CD1c-positive myeloid dendritic cell (primary cell): ENCODE data around the gene CALHM5.

Experiments used
- DNase-seq: peaks from one replicate; pipeline ENCODE4 v3.0.0-alpha.2; 2016; ENCODE audit errors: extremely low spot score

Gene CALHM5

GRCh38 chr6:116508527-116508926 is 2.9 kb upstream of the CALHM5 start:
- no peak for DNase-seq

DNA sequence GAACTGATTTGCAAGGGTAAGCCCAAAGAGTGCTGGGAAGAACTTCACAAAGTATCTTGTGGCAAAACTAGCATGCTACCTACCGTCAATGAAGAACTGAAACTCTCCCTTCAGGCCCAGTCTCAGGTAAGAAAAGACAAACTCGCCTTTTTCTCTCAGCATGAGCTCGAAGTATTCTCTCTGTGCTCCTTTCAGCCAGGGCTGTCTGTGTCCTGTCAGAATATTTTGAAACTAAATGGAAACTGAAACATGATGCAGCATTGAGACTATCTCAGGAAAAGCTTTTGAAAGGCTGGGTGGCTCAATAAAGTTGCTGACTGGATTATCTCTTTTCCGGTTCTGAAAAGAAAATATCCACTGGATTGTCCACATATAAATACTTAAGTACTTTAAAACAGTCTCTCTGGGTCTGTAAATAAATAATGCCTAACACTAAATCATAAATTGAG is 696 bp downstream of the CALHM5 start:
- DNase-seq = no peak

- no peak for DNase-seq
These were observed 1.3 kb downstream of the CALHM5 start for GRCh38 chr6:116512734-116513133.

DNA sequence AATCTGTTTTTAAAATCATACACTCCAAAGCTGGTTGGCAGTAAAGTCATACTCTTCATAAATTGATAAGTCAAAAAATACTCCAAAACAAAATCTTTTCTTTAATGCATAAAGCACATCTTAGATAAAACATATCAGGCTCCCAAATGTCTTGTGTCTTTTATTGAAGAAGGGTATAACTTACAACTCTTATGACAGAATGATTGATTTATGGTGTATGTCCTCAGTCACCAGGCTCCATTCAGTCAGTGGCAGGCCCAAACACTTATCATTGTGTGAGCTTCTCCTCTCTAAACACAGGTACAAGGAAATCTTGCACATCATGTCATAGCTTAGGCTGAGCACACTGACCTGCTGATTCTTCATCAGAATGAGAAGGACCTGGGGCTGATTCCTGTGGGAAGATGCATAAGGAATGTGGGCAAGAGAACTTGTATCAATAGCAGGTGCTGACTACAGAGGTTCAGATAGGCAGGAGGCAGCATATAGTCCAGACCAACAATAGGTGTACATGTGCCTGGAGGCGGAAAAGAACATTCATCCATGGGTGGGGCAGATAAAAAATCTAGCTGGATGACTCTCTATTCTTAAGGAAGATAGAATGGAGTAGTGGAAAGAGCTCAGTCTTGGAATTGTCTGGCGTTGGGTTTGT is 1.9 kb downstream of the CALHM5 start:
- no peak for DNase-seq

- DNase-seq = peak; percentile 33
These were observed 2.7 kb downstream of the CALHM5 start for GRCh38 chr6:116514111-116514510.

GRCh38 chr6:116515141-116515540 is 3.7 kb downstream of the CALHM5 start:
- no peak for DNase-seq

- no peak for DNase-seq
These were observed 7.4 kb downstream of the CALHM5 start for GRCh38 chr6:116518621-116519368.

- DNase-seq = no peak
These were observed 11.5 kb downstream of the CALHM5 start for GRCh38 chr6:116522896-116523295.

- DNase-seq = no peak
These were observed 12.8 kb downstream of the CALHM5 start for GRCh38 chr6:116524236-116524635.

DNA sequence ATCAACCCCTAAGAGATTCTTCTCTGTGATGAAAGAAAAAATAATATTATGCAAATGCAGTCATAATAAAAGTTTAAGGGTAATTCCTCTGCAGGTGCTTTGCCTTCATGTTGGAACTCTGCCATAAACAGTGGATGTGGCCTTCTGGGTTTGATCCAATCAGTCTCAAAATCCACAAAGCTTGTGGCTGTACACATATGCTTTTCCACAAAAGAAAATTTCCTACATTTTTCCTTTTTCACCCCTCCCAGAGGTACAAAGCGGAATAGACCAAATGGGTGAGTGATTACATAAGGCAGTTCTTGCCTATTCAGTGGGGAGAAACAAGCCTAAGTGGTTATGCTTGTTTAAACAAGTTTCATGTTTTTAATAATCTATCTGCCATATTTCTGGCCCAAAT is 16.7 kb downstream of the CALHM5 start:
- no peak for DNase-seq

- DNase-seq = no peak
These were observed 17.3 kb downstream of the CALHM5 start for GRCh38 chr6:116528780-116529179.

DNA sequence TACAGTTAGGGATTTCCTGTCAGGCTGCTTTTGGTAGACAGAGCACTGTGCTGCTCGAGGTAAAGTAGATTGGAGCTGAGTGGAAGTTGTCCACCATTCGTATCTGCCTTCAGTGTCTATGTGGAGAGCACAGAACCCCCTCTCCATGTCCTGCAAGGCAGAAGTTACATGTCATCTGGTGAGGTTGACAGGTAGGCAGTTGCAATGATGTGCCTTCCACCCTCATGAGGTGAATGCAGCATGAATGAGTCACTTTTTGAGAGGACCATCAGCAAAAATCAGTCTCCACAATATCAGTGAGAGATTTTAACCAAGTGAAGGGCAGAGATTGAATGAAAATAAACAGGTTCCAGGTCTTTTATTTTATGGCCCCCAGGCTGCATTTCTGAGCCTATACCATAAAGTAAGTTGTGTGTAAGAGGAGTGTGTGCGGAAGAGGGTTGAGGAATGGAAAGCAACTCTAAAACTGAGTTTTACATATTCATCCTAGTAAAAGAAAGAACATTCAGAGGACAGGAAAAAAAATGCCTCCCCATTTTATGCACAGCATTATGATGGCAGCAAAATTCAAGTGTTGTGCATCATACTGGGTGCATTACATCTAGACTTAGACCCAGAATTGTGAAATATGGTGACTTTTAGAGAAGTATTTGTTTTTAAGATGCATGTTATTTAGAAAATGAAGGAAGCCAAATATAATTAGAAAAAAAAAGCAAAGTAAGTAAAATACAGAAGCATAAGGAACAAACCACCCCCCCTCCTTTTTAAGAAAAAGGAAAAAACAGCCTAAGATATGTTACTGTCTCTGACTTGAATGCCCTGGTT is 18.2 kb downstream of the CALHM5 start:
- peak; percentile 8 for DNase-seq

DNA sequence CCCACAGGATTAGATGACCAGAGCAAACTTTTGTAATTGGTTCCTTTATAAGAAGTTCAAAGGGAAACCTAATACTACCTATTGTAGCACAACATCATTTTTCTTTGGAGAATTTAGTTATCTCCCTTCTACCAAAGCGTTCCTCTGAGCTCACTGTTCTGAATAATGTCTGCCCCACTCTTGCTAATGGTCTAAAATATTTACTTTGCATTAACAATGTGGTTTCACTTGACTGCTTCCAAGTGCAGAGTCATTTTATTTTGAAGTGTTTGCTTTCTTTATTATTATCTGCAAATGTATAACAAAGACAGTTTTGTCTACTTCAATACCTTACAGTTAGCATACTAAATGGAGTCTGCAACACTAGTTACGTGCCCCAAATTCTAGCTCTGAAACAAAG is 19.0 kb downstream of the CALHM5 start:
- no peak for DNase-seq

DNA sequence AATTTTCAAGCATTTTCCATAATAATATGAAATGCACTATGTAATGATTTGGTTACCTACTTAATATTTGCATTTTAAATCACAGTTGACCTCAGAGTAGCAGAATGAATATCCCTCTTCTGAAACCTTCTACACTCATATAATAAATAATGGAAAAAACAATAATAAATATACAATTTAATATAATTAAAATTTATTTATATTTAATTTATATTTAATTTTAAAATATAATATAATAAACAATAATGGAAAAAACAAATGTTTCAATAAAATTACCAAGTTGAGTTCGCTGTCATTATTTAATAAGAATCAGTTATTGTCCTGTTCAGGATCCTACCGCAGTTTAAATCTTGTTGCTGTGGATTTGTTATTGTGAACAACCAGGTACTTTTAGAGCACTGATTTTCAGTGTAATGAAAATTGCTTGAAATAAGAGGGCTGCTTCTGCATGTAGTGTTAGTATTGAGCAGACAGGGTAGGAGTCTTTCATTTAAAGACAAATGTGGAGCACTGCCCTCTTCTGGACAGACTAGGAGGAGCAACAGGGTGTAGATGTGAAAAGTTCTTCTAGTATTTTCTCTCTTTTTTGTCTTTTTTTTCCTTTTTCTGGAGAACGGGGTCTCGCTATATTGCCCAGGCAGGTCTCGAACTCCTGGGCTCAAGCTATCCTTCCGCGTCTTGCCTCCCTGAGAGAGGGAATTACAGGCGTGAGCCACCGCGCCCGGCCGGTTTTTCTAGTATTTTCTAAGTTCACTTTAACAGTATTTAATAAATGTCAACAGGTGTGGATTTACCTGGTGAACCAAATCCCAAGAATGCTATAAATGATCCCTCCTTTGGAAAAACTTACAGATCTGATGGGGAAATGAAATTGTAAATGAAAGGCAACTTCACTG is 20.5 kb downstream of the CALHM5 start:
- DNase-seq = peak; percentile 76

- no peak for DNase-seq
These were observed 22.0 kb downstream of the CALHM5 start for GRCh38 chr6:116533233-116533957.

DNA sequence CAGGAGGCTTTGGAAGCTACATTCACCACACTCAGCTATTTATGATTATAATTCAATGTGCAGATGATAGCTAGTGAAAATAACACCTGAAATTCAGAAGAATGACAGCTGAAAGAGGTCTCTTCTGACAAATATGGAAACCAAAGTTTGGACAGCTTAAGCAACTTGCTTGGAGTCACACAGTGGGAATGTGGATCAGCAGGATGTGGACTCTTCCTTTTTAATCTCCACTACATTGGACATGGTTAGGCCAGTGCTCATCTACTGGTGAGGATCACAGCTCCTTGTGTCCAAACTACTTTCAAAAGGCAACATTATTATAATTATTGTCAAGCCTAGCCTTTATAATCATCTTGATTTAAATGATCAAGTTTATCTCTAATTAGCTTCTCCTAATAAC is 23.7 kb downstream of the CALHM5 start:
- no peak for DNase-seq

GRCh38 chr6:116536216-116536621 is 24.8 kb downstream of the CALHM5 start:
- peak; percentile 78 for DNase-seq

DNA sequence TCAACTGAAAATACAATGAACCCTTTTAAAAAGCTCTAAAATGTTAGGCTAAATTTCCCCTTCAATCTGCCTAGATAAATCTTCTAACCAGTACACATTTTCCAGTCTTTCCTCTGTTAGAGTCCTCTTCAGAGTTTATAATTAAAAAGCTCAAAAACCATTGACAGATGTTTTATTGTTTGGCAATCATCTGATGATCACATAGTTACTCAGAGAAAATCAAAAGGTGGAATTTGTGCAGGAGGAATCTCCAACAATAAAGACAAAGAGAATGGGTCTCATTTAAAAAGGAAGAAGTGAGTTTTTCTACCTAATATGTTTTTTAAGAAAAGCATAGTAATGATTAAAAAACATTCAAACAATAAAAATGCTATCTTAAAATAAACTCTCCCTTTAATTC is 31.0 kb downstream of the CALHM5 start:
- DNase-seq = no peak

- no peak for DNase-seq
These were observed 31.7 kb downstream of the CALHM5 start for GRCh38 chr6:116543149-116543548.

DNA sequence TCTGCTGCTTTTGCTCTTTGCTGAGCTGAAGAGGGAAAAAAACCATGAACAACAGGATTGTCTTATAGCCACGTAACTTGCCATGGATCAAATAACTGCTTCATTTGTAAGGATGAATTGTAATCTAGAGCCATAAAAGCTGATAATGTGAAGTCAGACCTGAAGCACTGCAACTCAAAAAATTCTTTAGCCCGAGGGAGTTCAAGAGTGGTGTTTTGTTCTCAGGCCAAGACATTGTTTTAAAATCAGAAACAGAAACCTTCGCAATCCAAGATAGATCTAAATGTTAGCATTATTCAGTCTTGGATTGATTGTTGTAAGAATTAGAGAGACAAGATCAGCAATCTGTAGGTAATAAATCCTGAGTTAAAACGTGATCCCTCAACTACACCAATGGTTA is 34.2 kb downstream of the CALHM5 start, which contains the start of gene TRAPPC3L:
Gene TRAPPC3L (minus strand): TSS at position 34 of the 400 bp plus-strand sequence. CDS start 170 bp downstream, outside the sequence.
- no peak for DNase-seq

DNA sequence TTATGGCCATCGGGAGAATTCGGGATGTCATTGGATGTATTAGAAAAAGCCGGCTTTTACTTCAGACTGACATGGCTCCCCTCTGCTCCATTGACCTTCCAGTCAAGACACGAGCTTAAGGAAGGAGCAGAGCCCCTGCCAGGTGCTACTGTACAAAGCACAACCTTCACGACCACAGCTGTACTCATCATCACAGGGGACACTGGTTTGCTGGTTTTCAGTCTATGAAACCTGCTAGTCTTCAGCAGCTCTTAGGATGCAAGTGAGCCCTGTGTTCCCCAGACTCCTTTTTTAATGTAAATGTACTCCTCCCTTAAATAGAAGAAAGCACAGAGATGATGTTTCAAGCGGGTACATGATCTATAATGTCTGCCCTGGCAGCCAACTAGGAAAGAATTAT is 35.9 kb downstream of the CALHM5 start:
- no peak for DNase-seq
